ENCODE results near the gene ATIC. TPM values are rescaled to one million over a fixed set of nuclear protein-coding genes. Genes with fewer than 3 reads are reported as not detected.

The ATIC gene
- total and polyA plus RNA-seq, 8 donors, result 78.6 to 107 (median 97.9) TPM

DNA sequence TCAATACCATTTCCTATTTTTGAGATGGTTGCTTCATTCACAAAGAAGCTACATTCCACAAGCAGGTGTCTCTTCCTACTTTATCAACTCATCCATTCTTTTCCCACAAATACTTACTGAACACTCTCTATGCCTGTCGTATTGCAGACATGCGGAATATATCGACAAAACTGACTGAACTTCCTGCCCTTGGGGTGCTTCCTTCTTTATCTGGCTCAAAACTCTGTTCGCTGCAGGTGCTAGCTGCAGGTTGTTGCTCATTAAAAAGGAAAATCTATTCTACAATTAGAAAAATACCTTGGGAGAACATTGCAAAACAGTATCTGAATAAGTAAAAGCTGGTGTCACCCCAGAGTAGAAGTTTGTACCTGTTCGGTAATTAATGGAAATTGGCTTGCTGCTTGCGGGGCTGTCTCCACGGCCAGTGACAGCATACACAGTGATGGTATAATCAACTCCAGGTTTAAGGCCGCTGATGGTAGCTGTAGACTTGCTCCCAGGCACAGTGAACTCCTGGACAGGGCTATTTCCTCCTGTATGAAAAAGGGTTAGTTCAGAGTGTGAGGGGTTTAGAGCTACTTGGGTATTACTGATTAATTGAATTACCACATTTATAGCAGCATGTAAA is 71.9 kb downstream of the ATIC start:
- no peaks in the 10 kb centered on the region for H3K27me3 ChIP-seq
- H3K9me3 ChIP-seq, result no peaks in the 10 kb centered on the region
- DNase-seq, result no peak
- peaks cover 8 to 61% of the 10 kb centered on the region in 2 donors for H3K36me3 ChIP-seq
- ATAC-seq, result no peak
- no peaks in the 10 kb centered on the region for H3K4me1 ChIP-seq
- H3K4me3 ChIP-seq, result no peak overlapping the region
- intact Hi-C loops (cut with DNase I), result no loop called here
- TF ChIP-seq CTCF (IDR thresholded peaks at IDR 0.05), result no peak
- no peak overlapping the region for H3K27ac ChIP-seq

DNA sequence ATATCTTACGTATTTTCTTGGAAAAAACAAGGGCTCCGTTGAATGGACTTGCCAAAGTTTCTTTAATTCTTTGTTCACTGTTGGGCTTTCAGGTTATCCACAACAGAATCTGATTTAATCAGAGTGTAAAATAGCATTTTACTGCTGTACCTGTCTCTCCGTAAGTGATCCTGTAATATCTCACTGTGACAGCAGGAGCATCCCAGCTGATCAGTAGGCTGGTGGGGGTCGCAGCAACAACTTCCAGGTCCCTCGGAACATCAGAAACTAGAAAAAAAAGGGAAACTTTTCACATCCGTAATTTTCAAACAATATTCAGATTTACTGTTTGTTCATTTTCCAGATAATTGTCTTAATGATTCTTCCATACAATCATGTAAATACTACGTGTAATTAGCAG is 72.9 kb downstream of the ATIC start:
- DNase-seq (no peak), ATAC-seq (no peak)
- H3K9me3 ChIP-seq, result no peaks in the 10 kb centered on the region
- no peaks in the 10 kb centered on the region for H3K27me3 ChIP-seq
- H3K4me1 ChIP-seq, result no peaks in the 10 kb centered on the region
- H3K4me3 ChIP-seq, result no peak overlapping the region
- H3K36me3 ChIP-seq, result peaks cover 8 to 53% of the 10 kb centered on the region in 2 donors
- no peak overlapping the region for H3K27ac ChIP-seq
- TF ChIP-seq CTCF (IDR thresholded peaks at IDR 0.05), result no peak
- intact Hi-C loops (cut with DNase I), result no loop called here

- no peaks in the 10 kb centered on the region for H3K4me1 ChIP-seq
- H3K36me3 ChIP-seq, result peaks cover 8 to 41% of the 10 kb centered on the region in 2 donors
- H3K27ac ChIP-seq, result no peak overlapping the region
- H3K4me3 ChIP-seq, result no peak overlapping the region
- no peaks in the 10 kb centered on the region for H3K9me3 ChIP-seq
- DNase-seq (no peak), ATAC-seq (no peak)
- no peaks in the 10 kb centered on the region for H3K27me3 ChIP-seq
- TF ChIP-seq CTCF (IDR thresholded peaks at IDR 0.05), result no peak
- intact Hi-C loops (cut with DNase I), result no loop called here
These were observed 74.7 kb downstream of the ATIC start for GRCh38 chr2:215386566-215386965.

DNA sequence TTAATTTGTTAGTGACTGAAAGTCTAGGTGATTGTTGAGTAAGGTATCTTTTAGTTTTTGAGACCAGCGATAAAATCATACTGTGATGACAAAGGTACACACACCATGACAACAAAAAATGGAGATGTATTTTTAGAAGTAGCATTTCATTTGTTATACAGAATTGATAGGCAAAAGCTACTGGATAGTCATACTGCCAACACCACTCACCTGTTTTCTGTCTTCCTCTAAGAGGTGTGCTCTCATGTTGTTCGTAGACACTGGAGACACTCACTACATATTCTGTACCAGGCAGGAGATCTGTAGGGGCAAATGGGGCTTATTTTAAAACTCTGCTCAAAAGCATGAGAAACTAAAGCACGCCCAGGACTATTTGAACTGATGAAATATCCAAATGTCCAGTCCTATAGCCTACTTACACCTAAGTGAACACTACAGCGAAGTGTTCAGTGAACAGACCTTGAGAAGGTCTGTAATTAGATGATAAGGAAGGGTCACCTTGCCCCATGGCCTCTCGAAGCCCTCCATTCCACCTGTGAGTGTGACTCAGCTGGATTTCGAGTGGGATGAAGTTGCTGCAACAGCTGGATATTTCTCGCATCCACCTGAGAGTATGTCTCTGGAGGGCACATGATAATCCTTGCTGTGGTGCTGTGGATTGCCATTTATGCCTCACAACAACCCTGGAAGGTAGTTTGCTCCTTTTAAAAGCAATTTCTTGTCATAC is 76.3 kb downstream of the ATIC start:
- ATAC-seq (no peak), DNase-seq (no peak)
- Histone ChIP-seq H3K4me3 (no peak overlapping the region), H3K36me3 (peaks cover 8 to 39% of the 10 kb centered on the region in 2 donors), H3K27ac (no peak overlapping the region), H3K9me3 (no peaks in the 10 kb centered on the region), H3K27me3 (no peaks in the 10 kb centered on the region), H3K4me1 (no peaks in the 10 kb centered on the region)
- no peak for TF ChIP-seq CTCF (IDR thresholded peaks at IDR 0.05)
- intact Hi-C loops (cut with DNase I), result no loop called here

GRCh38 chr2:215390550-215390913 is 78.7 kb downstream of the ATIC start:
- DNase-seq, result no peak
- no peak overlapping the region for H3K4me3 ChIP-seq
- no peaks in the 10 kb centered on the region for H3K4me1 ChIP-seq
- intact Hi-C loops (cut with DNase I), result no loop called here
- no peak for ATAC-seq
- peaks cover 0 to 44% of the 10 kb centered on the region in 2 donors for H3K36me3 ChIP-seq
- no peaks in the 10 kb centered on the region for H3K9me3 ChIP-seq
- H3K27ac ChIP-seq, result no peak overlapping the region
- TF ChIP-seq CTCF (IDR thresholded peaks at IDR 0.05), result no peak
- no peaks in the 10 kb centered on the region for H3K27me3 ChIP-seq
